Fibroblast of peridontal ligament (primary cell): ENCODE measurements around the gene CCL11.

Source experiments
- DNase-seq: peaks from one replicate; pipeline ENCODE4 v3.0.0-alpha.2; 2010; ENCODE audit errors: extremely low read depth

CCL11 gene

GRCh38 chr17:34307110-34307509 is 21.6 kb downstream of the CCL11 start:
- peak; percentile 88 for DNase-seq

DNA sequence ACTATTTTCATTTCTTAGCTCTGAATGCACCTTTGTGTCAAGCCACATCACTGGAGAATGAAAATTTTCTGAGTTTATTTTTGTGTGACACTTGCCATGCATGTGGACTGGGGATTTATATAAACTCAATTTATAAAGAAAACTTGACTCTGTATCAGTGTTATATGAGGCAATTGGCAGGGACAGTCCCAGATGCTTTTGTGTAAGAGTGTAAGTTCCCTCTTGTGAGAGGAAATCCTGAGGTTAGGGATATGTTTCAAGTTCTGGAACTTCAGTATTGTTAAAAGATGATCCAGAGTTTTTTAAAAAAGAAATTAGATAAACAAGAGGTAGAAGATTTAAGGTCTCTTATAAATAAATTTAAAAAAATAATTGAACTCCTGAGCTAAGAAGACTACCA is 22.8 kb downstream of the CCL11 start:
- peak; percentile 25 for DNase-seq

DNA sequence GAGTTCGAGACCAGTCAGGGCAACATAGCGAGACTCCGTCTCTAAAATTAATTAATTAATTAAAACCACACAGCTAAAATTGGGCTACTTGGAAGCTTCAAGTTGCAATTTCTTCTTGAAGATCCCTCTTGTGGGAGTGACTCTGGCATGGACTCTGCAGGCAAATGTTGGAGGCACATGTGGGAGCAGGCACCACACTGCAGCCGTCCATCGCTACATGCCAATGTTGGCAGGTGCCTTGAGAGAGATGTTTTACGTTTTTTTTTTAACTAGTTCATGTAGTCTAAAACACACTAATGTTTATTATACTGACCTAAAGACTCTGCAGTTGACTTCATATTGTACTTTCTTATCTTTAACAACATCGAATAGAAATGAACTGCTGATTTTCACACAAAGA is 25.7 kb downstream of the CCL11 start:
- DNase-seq = no peak

DNA sequence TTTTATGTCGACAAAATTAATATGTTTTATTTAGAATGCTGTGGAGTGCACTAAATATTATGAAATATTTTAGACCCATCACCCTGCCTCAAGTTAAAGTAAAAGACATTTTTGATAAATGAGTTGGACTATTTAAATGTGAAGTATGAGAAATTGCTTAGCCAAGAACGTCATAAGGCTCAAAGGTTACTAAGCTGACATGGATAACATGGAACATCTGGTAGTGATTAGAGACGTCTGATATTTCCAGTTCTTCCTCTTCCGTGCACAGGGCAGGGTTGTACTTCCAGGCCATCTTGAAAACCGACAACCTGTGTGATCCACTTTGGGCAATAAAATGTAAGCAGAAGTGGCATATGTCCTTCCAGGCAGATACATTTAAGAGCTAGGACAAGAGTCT is 26.5 kb downstream of the CCL11 start:
- peak; percentile 91 for DNase-seq

DNA sequence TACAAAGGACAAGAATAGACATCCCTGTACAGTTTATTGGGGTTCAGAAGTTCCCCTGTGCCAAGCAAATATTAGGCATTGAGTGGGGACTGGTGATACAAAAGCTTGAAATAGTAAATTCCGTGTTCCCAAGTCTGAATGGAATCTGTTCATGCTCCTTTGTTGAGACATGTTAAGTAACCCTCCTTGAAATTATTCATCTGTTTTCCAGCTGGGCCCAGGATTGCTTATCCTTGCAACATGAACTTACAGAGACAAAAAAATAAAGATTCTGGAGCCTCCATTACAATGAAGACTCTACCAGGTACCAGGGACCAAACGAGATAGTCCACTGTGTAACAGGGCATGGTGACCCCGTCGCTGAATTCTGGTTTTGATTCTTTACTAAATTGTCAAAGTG is 27.6 kb downstream of the CCL11 start:
- DNase-seq = peak; percentile 68

GRCh38 chr17:34314279-34314678 is 28.7 kb downstream of the CCL11 start:
- peak; percentile 96 for DNase-seq

DNA sequence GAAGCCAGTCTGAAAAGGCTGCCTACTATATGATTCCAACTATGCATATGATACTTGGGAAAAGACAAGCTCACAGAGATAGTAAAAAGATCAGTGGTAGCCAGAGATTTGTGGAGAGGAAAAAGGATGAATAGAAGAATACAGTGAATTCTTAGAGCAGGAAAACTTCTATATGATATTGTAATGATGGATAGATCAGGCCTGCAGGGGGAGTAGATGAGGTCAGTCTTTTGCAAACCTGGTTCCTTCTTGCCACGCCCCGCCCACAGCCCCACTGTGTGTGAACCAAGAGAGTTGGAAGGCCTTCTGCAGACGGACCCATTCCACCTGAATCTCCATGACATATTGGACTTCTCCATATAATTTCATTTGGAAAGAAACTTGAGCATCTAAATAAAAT is 32.9 kb downstream of the CCL11 start:
- no peak for DNase-seq

DNA sequence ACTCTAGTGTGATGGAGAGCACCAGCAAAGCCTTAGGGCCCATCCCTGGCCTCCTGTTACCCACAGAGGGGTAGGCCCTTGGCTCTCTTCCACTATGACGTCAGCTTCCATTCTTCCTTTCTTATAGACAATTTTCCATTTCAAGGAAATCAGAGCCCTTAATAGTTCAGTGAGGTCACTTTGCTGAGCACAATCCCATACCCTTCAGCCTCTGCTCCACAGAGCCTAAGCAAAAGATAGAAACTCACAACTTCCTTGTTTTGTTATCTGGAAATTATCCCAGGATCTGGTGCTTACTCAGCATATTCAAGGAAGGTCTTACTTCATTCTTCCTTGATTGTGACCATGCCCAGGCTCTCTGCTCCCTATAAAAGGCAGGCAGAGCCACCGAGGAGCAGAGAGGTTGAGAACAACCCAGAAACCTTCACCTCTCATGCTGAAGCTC is 33.5 kb downstream of the CCL11 start, which contains the start of gene CCL8:
Gene CCL8 (plus strand): TSS at position 397 of the 445 bp plus-strand sequence. CDS start 67 bp downstream, outside the sequence.
- DNase-seq = peak; percentile 38

DNA sequence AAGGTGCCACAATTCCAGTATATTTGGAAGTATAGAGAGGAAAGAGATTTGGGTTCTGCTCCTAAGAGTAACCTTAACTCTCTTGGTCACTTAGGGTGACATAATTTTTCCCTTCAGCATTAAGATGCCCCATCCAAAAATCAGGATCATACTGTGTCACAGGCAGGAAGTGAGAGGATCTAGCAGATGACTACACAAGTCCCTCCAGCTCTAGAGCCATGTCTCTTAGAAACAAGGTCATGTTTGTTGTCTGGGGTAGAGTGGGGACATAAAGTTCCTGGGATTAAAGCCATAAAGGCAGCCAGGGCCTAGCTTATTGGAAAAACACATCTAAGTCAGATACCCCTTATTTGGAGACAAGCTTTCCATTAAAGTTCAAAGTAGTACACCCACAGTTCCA is 36.4 kb downstream of the CCL11 start:
- no peak for DNase-seq

GRCh38 chr17:34327580-34327979 is 42.0 kb downstream of the CCL11 start:
- peak; percentile 40 for DNase-seq

DNA sequence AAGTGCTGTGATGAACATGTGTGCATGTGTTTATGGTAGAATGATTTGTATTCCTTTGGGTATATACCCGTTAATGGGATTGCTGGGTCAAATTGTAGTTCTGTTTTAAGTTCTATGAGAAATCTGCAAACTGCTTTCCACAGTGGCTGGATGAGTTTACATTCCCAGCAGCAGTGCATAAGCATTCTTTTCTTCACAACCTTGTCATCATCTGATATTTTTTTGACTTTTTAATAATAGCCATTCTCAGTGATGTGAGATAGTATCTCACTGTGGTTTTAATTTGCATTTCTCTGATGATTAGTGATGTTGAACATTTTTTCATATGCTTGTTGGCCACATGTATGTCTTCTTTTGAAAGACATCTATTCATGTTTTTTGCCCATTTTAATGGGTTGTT is 52.2 kb downstream of the CCL11 start:
- DNase-seq = no peak
